Measurements from ENCODE around the gene CFDP1. TPM values are rescaled to one million over a fixed set of nuclear protein-coding genes. Genes with fewer than 3 reads are reported as not detected.
"Not testable (repeated sequence)": the region's sequence is repeated elsewhere in the genome, so short reads cannot be mapped to it uniquely, and the experiment has no call there.

CFDP1 gene
- total RNA-seq, 1 donor from 2014 or later, result 49.0 TPM

DNA sequence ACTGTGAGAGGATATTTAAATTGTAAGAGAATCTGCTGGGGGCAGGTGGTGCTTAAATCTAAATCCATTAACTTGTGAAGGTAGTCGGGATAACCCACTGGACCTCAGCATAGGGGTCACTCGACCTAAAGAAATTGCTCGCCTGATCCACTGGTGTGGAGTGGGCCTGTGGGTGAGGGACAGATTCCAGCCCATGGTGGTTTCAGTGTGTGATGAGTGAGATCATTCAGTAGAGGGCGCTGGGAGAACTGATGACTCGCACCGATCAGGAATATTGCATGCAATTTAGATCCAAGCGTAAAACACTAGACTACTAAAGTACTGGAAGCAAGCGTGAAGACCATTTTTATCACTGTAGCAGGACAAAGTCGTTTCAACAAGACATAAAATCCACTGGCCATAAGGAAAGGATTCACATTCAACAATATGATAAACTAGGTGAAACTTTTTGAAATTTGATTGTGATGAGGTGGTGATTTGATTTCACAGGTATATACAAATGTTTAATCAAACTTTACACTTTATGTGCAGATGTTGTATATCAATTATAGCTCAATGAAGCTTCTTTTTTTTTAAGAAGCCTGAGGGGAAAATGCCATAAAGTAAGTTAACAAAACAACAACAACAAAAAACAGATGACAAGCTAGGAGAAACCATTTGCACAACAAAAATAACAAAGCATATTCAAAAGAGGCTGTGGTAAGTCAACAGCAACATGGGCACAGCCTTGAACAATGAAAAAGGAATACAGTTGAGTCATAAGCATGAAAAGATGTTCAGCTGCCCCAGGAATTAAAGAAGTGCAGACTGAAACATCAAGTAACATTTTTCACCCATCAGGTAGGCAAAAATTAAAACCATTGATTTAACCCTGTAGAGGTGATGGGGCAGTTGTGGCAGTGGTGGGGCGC, 38.7 kb upstream of the CFDP1 start:
- no peaks in the 10 kb centered on the region for H3K4me1 ChIP-seq
- peak; percentile 55 for DNase-seq
- intact Hi-C loops (cut with DNase I), result loop anchor here (10.0 kb wide), 1 partner anchor 293 kb away; no protein-coding TSS in a partner anchor
- no peak overlapping the region for H3K4me3 ChIP-seq
- no peaks in the 10 kb centered on the region for H3K9me3 ChIP-seq
- TF ChIP-seq, protein P1, sequence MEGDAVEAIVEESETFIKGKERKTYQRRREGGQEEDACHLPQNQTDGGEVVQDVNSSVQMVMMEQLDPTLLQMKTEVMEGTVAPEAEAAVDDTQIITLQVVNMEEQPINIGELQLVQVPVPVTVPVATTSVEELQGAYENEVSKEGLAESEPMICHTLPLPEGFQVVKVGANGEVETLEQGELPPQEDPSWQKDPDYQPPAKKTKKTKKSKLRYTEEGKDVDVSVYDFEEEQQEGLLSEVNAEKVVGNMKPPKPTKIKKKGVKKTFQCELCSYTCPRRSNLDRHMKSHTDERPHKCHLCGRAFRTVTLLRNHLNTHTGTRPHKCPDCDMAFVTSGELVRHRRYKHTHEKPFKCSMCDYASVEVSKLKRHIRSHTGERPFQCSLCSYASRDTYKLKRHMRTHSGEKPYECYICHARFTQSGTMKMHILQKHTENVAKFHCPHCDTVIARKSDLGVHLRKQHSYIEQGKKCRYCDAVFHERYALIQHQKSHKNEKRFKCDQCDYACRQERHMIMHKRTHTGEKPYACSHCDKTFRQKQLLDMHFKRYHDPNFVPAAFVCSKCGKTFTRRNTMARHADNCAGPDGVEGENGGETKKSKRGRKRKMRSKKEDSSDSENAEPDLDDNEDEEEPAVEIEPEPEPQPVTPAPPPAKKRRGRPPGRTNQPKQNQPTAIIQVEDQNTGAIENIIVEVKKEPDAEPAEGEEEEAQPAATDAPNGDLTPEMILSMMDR (IDR thresholded peaks at IDR 0.05), result peak; percentile 77
- H3K27ac ChIP-seq, result no peak overlapping the region
- peak; percentile 96 for ATAC-seq
- H3K36me3 ChIP-seq, result no peaks in the 10 kb centered on the region
- no peaks in the 10 kb centered on the region for H3K27me3 ChIP-seq

DNA sequence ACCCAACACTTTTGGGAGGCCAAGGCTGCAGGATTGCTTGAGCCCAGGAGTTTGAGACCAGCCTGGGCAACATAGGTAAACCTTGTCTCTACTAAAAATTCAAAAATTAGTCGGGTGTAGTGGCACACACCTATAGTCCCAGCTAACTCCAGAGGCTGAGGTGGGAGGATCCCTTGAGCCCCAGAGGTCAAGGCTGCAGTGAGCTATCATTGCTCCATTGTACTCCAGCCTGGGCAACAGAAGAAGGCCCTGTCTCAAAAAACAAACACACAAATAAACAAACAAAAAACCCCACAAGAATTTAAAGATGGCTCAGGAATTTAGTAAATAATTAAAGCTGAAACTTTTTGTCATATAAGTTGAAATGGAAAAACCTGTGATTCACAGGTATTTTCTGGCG, 33.5 kb upstream of the CFDP1 start:
- TF ChIP-seq, protein P1 (IDR thresholded peaks at IDR 0.05), result no peak
- intact Hi-C loops (cut with DNase I), result no loop called here
- DNase-seq (no peak), ATAC-seq (no peak)
- H3K4me3 ChIP-seq, result no peak overlapping the region
- no peak overlapping the region for H3K27ac ChIP-seq
- no peaks in the 10 kb centered on the region for H3K9me3 ChIP-seq
- H3K27me3 ChIP-seq, result no peaks in the 10 kb centered on the region
- no peaks in the 10 kb centered on the region for H3K36me3 ChIP-seq
- H3K4me1 ChIP-seq, result peaks cover 11% of the 10 kb centered on the region

DNA sequence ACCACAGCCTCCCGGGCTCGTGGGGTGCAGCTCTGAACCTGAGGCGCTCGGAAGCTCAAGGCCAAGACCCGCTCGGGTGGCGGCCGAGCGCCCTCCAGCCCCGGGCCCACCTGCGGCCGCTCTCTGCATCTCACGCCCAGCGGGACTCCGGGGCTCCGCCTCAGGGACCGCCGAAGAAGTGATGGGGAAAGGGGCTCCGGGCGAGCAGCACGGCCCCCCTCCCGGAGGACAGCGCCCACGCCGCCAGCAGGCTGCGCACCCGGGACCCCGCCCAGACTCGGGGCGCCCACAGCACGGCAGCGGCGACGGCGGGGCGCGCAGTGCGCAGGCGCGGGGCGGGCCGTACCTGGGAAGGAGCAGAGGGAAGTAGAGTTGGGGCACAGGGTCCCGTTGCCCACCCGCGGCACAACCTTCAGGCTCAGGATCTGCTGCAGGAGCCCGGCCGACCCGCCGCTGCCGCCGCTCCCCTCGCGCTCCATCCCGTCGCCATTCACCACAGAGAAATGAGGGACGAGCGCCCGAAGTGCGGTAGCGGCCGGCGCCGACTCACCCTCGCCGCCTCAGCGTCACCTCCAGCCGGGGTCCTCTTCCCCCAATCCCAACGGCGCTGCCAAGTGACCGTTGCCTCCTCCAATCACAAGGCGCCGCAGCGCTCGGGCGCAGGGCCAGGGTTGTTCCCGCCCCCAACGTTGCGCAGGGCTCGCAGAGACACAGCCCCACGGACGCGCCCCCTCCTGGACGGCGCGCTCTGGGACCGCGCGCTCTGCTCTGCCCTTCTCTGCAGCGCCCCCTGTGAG, 31.0 kb upstream of the CFDP1 start, which contains the start of gene TMEM170A:
Gene TMEM170A (minus strand): TSS at position 568 of the 797 bp plus-strand sequence. CDS start 89 bp downstream, at position 479.
- Histone ChIP-seq H3K36me3 (no peaks in the 10 kb centered on the region), H3K27me3 (no peaks in the 10 kb centered on the region), H3K27ac (peak within 1 kb of the TSS; percentile 92), H3K4me3 (peak within 1 kb of the TSS; percentile 97), H3K9me3 (no peaks in the 10 kb centered on the region), H3K4me1 (peaks cover 13% of the 10 kb centered on the region)
- ATAC-seq (peak; percentile 98), DNase-seq (peak; percentile 100)
- intact Hi-C loops (cut with DNase I), result no loop called here
- TF ChIP-seq, protein P1 (IDR thresholded peaks at IDR 0.05), result peak; percentile 100

DNA sequence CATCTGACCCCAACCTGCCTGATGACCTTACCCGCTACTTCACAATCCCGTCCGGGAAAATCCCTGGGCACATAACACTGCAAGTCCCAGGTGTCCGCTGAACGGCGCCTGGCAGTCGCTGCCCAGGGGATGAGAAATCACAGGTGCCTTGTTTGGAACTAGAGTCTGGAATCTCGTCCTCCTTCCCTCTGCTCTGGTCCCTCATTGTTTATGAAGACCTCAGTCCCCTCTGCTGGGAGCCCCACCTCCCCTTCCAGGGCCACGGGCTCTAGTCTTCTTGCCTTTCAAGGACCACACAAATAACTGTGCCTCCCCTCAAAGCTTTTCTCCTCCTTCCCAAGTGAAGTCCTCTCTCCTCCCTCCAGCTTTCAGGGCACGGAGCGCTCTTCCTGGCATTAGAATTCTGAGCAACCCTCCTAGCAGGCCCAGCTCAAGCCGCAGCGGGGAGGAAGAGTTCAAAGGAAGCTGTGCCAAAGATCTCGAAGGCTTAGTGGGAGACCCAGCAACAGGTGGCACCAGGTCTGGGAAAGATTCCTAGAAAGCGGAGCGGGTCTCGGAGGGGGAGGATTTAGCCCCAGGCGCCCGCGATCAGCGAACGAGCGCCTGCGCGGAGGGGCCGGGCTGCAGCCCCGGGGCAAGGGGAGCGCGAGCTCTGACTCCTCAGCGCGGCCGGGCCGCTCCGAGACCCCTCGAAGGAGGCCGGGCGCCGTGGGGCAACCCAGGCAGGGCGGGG, 30.3 kb upstream of the CFDP1 start:
- peak overlapping the region; percentile 97 for H3K4me3 ChIP-seq
- H3K36me3 ChIP-seq; intact Hi-C loops (cut with DNase I); H3K9me3 ChIP-seq; H3K27me3 ChIP-seq; DNase-seq: not testable (repeated sequence)
- H3K27ac ChIP-seq, result peak overlapping the region; percentile 92
- peaks cover 13% of the 10 kb centered on the region for H3K4me1 ChIP-seq
- ATAC-seq, result peak; percentile 22

DNA sequence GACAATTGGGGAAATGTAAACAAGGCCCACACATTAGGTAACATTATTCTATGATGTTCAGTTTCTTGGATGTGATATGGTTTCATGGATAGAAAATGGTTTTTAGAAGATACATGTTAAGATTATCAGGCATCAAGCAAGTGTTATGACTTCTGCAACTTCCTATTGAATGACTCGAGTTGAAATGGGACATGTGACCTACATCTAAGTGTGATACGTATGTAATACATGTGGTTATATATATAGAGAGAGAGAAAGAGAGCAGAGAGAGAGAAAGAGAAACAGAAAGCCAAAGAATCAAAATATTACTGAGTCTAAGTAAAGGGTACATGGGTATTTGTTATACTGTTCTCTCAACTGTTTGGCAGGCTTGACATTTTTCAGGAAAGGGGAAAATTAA, 29.5 kb upstream of the CFDP1 start:
- DNase-seq (no peak), ATAC-seq (no peak)
- Histone ChIP-seq H3K36me3 (no peaks in the 10 kb centered on the region), H3K4me1 (peaks cover 13% of the 10 kb centered on the region), H3K9me3 (no peaks in the 10 kb centered on the region), H3K27ac (no peak overlapping the region), H3K27me3 (no peaks in the 10 kb centered on the region), H3K4me3 (peak overlapping the region; percentile 97)
- TF ChIP-seq, protein P1 (IDR thresholded peaks at IDR 0.05), result no peak
- intact Hi-C loops (cut with DNase I), result no loop called here
